Mucosa of rectum (tissue), 2 donors: ENCODE results near the gene MEG3.

Experiments used
- H3K27ac ChIP-seq, 2 donors: one replicate each; pipeline ENCODE4 v1.7.0; 2013; ENCODE audit warnings: inconsistent platforms in 2 of 2, low read depth in 2 of 2, low read length in 2 of 2
- H3K27me3 ChIP-seq, 2 donors: one replicate each; pipeline ENCODE4 v1.7.0; 2013; ENCODE audit warnings: low read length in 2 of 2; ENCODE audit not compliant: control insufficient read depth in 2 of 2, insufficient read depth in 2 of 2
- H3K36me3 ChIP-seq, 2 donors: one replicate each; pipeline ENCODE4 v1.7.0; 2013; ENCODE audit warnings: low read length in 2 of 2; ENCODE audit not compliant: control insufficient read depth in 2 of 2, insufficient read depth in 2 of 2
- H3K4me1 ChIP-seq, 2 donors: one replicate each; pipeline ENCODE4 v1.7.0; 2013; ENCODE audit warnings: low read length in 2 of 2, mild to moderate bottlenecking in 1 of 2; ENCODE audit not compliant: control insufficient read depth in 2 of 2, insufficient read depth in 2 of 2
- H3K4me3 ChIP-seq, 2 donors: one replicate each; pipeline ENCODE4 v1.7.0; 2013; ENCODE audit warnings: low read length in 2 of 2
- H3K9ac ChIP-seq, 2 donors: one replicate each; pipeline ENCODE4 v1.7.0; 2013; ENCODE audit warnings: low read length in 2 of 2, low read depth in 1 of 2, mild to moderate bottlenecking in 1 of 2
- H3K9me3 ChIP-seq, 2 donors: one replicate each; pipeline ENCODE4 v1.7.0; 2013; ENCODE audit warnings: low read length in 2 of 2; ENCODE audit not compliant: control insufficient read depth in 2 of 2
- donor health status: healthy.
- donor health status: Normal muscosa, but diverticular disease.

MEG3 gene

GRCh38 chr14:100832311-100832960 is 6.5 kb downstream of the MEG3 start:
- Histone ChIP-seq H3K27ac (no peak overlapping the region), H3K4me1 (no peaks in the 10 kb centered on the region), H3K9me3 (no peaks in the 10 kb centered on the region), H3K27me3 (no peaks in the 10 kb centered on the region), H3K4me3 (no peak overlapping the region), H3K9ac (no peak overlapping the region), H3K36me3 (no peaks in the 10 kb centered on the region)

DNA sequence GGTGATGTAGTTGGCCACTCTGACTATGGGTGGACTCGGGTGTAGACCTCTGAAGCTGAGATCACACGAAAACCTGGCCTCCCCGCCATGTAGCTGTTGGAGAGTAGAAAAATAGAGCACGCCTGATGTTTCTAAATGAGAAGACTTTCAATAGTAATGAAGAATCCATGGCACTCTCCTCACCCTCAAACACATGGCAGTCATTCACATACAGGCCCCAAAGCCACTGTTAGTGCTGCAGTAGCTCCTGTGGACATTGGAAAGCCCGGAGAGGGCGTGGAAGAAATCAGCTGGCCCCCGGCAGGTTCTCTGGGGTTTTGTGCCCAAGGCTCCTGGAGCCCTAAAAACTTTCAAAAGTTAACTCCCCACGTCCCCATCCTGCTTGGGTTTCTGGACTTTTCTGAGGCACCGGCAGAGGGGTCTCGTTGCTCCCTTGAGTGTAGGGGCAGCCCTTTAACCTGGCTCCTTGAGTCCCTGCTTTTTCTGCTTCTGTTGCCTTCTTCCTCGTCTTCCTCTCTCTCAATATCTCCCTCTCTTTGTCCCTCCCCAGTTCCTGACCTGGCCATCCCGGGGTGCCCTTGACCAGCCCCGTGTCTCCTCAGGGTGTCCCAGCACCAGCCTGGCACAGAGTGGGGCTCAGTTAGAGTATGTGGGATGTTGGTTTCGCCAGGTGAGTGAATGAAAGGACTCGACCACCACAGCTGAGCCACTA is 8.3 kb downstream of the MEG3 start:
- no peak overlapping the region for H3K4me3 ChIP-seq
- no peaks in the 10 kb centered on the region for H3K36me3 ChIP-seq
- H3K27me3 ChIP-seq: no peaks in the 10 kb centered on the region
- no peaks in the 10 kb centered on the region for H3K4me1 ChIP-seq
- no peak overlapping the region for H3K9ac ChIP-seq
- H3K27ac ChIP-seq: no peak overlapping the region
- no peaks in the 10 kb centered on the region for H3K9me3 ChIP-seq

DNA sequence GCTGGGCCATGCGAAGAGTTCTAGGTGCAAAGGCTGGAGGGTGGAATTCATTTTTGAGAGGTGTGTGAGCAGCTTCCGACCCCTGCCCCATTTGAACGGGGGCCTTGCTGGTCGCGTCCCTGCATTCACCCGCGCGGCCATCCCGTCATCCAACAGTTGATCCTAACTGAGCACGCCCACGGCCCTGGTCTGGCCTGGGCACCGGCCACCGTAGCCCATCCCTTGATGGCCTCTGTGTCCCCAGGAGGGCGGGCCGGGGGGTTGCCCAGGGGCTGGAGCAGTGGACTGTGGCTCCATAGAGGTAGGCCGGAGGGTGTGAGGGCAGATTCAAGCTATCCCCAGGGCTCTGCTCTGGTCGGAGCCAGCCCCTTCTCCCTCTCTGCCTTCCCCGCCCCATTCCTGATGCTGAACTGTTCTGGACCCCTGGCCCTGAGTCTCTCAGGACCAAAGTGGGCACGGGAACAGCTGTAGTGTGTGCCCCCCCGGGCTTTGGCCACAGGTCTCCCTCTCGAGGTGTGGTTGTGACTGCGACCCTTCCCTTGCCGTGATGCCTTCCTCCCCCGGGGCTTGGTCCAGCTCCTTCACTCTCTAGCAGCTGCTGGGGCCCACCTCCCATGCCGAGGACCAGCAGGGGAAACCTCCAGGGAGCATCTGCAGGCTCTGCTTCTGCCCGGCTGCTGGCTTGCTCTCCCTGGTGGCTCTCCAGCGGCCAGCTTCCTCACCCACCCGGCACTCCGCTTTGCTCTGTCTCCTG is 9.1 kb downstream of the MEG3 start:
- no peak overlapping the region for H3K9ac ChIP-seq
- no peaks in the 10 kb centered on the region for H3K27me3 ChIP-seq
- H3K9me3 ChIP-seq: no peaks in the 10 kb centered on the region
- no peak overlapping the region for H3K4me3 ChIP-seq
- H3K27ac ChIP-seq: no peak overlapping the region
- H3K36me3 ChIP-seq: no peaks in the 10 kb centered on the region
- H3K4me1 ChIP-seq: no peaks in the 10 kb centered on the region

DNA sequence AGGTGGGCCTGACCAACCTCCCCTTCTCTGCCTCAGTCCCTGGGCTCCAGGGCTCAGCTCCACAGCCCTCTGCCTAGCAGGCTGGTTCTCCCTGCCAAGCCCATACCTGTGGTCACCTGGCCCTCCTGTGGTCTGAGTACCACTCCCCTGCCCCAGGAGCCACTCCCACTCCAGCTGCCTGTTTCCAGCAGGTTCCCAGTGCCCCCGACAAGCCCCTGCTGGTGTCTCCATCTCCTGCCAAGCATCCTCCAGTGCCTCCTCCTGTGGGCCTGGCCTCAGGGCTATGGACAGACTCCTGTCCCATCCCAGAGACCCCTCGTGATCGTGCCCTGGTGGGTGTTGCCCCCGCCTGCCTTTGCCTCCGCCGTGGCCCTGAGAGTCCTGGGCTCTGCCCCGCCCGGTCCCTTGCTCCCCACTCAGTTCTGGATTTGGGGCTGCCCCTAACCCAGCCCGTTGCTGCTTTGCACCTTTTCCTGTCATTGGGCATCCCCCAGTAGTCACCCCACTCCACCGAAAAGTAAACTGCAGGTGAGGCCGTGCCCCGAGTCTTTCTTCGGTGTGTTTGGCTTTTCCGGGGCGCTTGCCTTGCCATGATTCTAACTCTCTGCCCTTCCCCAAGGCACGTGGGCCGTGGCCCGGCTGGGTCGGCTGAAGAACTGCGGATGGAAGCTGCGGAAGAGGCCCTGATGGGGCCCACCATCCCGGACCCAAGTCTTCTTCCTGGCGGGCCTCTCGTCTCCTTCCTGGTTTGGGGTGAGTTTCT is 9.8 kb downstream of the MEG3 start:
- H3K9ac ChIP-seq: no peak overlapping the region
- no peaks in the 10 kb centered on the region for H3K36me3 ChIP-seq
- no peaks in the 10 kb centered on the region for H3K9me3 ChIP-seq
- no peaks in the 10 kb centered on the region for H3K4me1 ChIP-seq
- no peak overlapping the region for H3K4me3 ChIP-seq
- H3K27me3 ChIP-seq: no peaks in the 10 kb centered on the region
- H3K27ac ChIP-seq: no peak overlapping the region

GRCh38 chr14:100836311-100836805 is 10.4 kb downstream of the MEG3 start:
- H3K9ac ChIP-seq: no peak overlapping the region
- no peak overlapping the region for H3K27ac ChIP-seq
- H3K36me3 ChIP-seq: no peaks in the 10 kb centered on the region
- H3K4me1 ChIP-seq: no peaks in the 10 kb centered on the region
- H3K9me3 ChIP-seq: no peaks in the 10 kb centered on the region
- no peaks in the 10 kb centered on the region for H3K27me3 ChIP-seq
- H3K4me3 ChIP-seq: no peak overlapping the region

GRCh38 chr14:100836941-100837804 is 11.3 kb downstream of the MEG3 start:
- Histone ChIP-seq H3K27me3 (no peaks in the 10 kb centered on the region), H3K9me3 (no peaks in the 10 kb centered on the region), H3K9ac (no peak overlapping the region), H3K4me1 (no peaks in the 10 kb centered on the region), H3K36me3 (no peaks in the 10 kb centered on the region), H3K4me3 (no peak overlapping the region), H3K27ac (no peak overlapping the region)

GRCh38 chr14:100837805-100838350 is 12.0 kb downstream of the MEG3 start:
- H3K27ac ChIP-seq: no peak overlapping the region
- no peaks in the 10 kb centered on the region for H3K27me3 ChIP-seq
- no peak overlapping the region for H3K4me3 ChIP-seq
- no peaks in the 10 kb centered on the region for H3K36me3 ChIP-seq
- H3K9me3 ChIP-seq: no peaks in the 10 kb centered on the region
- no peak overlapping the region for H3K9ac ChIP-seq
- no peaks in the 10 kb centered on the region for H3K4me1 ChIP-seq

DNA sequence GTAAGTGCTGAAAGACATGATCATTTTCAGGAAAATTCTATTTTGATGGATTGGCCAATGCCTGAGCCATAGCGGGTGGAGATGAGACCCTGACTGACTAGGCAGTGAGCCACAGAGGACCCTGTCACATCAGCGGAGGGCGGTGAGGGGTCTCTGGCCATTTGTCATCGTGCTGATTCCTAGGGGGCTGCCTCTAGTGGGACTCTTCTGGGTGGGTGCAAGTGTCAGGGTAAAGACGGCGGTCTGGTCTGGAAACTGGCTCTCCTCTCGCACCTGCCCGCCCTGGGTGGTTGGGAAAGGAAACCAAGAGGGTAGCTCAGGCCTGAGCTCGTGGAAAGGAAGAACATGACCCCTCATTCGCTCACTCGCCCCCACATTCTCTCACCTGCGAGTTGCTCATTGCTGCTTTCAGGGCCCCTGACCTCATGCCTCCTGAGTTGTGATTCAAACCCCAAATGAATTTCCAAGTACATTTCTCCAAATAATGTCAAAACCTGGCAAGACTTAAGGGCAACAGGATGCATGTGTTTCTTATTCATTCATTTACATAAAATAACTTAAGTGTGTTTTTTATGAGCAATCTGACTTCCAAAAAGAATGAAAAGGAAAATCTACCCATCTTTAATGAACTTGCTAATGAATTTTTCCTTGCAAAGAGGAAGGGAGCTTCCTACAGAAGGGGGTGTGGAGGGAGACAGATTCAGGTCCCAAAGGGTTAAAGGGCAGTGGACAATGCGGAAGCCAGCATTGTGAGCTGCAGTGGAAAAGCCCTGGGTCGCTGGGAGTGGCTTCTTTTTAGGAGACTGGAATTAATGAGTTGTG is 12.8 kb downstream of the MEG3 start:
- no peaks in the 10 kb centered on the region for H3K27me3 ChIP-seq
- H3K4me3 ChIP-seq: no peak overlapping the region
- H3K4me1 ChIP-seq: no peaks in the 10 kb centered on the region
- H3K9ac ChIP-seq: no peak overlapping the region
- H3K9me3 ChIP-seq: no peaks in the 10 kb centered on the region
- H3K27ac ChIP-seq: no peak overlapping the region
- H3K36me3 ChIP-seq: no peaks in the 10 kb centered on the region

- no peaks in the 10 kb centered on the region for H3K4me1 ChIP-seq
- H3K9me3 ChIP-seq: no peaks in the 10 kb centered on the region
- no peak overlapping the region for H3K4me3 ChIP-seq
- no peak overlapping the region for H3K27ac ChIP-seq
- no peaks in the 10 kb centered on the region for H3K36me3 ChIP-seq
- H3K27me3 ChIP-seq: no peaks in the 10 kb centered on the region
- H3K9ac ChIP-seq: no peak overlapping the region
These were observed 13.3 kb downstream of the MEG3 start for GRCh38 chr14:100839315-100839585.
